Right lobe of liver (tissue), 6 donors: ENCODE measurements around the gene FOXJ3. TPM values are rescaled to one million over a fixed set of nuclear protein-coding genes. Genes with fewer than 3 reads are reported as not detected.

Source experiments
- ATAC-seq, 4 donors: fragments of 200-7000 bp; cut with Tn5 transposase; one replicate each; pipeline ENCODE4 v1.9.1; 2020; ENCODE audit warnings: mild to moderate bottlenecking in 4 of 4, moderate library complexity in 4 of 4
- DNase-seq, 3 donors: peaks; one replicate each; pipeline ENCODE4 v3.0.0-alpha.2; 2020
- H3K27ac ChIP-seq, 3 donors: fragments of 200-600 bp; one replicate each; pipeline ENCODE4 v1.8.0; 2022
- H3K27me3 ChIP-seq, 2 donors: fragments of 200-600 bp; one replicate each; pipeline ENCODE4 v1.8.0; 2022
- H3K36me3 ChIP-seq, 4 donors: fragments of 200-600 bp; sonication (generic) in 1 of 4; one replicate each; pipeline versions ENCODE4 v1.5.1 to v1.8.0; 2017 to 2022; ENCODE audit warnings: control low read depth in 1 of 4
- H3K4me1 ChIP-seq, 4 donors: fragments of 200-600 bp; sonication (generic) in 1 of 4; one replicate each; pipeline versions ENCODE4 v1.5.1 to v1.8.0; 2017 to 2022; ENCODE audit warnings: control low read depth in 1 of 4
- H3K4me3 ChIP-seq, 3 donors: fragments of 200-600 bp; one replicate each; pipeline ENCODE4 v1.8.0; 2022
- H3K9me3 ChIP-seq, 4 donors: fragments of 200-600 bp; sonication (generic) in 1 of 4; one replicate each; pipeline versions ENCODE4 v1.5.1 to v1.8.0; 2017 to 2022; ENCODE audit warnings: control low read depth in 1 of 4
- CTCF ChIP-seq, 4 donors: fragments of 200-600 bp in 3 of 4; fragments of 450-650 bp in 1 of 4; IDR thresholded peaks; one replicate each; pipeline versions ENCODE4 v1.5.1 to v1.8.0; 2016 to 2022; ENCODE audit warnings: antibody characterized with exemption in 4 of 4, mild to moderate bottlenecking in 2 of 4
- POLR2A ChIP-seq: fragments of 450-650 bp; IDR thresholded peaks from one replicate; pipeline ENCODE4 v1.6.1; 2017; ENCODE audit warnings: antibody characterized with exemption, mild to moderate bottlenecking
- WGBS: methylation state at CpG from one replicate; pipeline ENCODE4 v1.1.6; 2018; ENCODE audit warnings: low coverage, low lambda C conversion rate; ENCODE audit not compliant: insufficient coverage; ENCODE audit errors: missing lambda C conversion rate; 5-methylcytosine and 5-hydroxymethylcytosine counted together
- intact Hi-C, 2 donors: fragments of 100-400 bp; cut with DNase I; formaldehyde crosslinking; loops; one replicate each; pipeline versions ENCODE4 v1.11.2 to v1.14.1; 2022
- total RNA-seq, 6 experiments: library from RNA; depleted of rRNA in 2 of 6; stranded (reverse); fragments of >200 nt in 2 of 6; fragmentation: NEBNext Ultra II Directional in 3 of 6; extraction: Animal tissue kit (Norgen Biotek cat#: 25700) in 3 of 6; gene quantifications; one replicate each; pipeline versions ENCODE4 v1.1.0 to v1.2.4, GENCODE V29; 2016 to 2023
- donor health status: DM: no; HTN: yes; CAD: no.
- donor health status: DM: no; HTN: no; CAD: no.
- donor health status: DM: no; HTN: no; CAD: no.
- donor health status: DM: no; HTN: yes; CAD: no.
- donor health status: DM: no; HTN: yes; CAD: no.

The FOXJ3 gene
- total RNA-seq, 6 experiments from 2014 or later: 12.1 to 18.4 (median 14.5) TPM

DNA sequence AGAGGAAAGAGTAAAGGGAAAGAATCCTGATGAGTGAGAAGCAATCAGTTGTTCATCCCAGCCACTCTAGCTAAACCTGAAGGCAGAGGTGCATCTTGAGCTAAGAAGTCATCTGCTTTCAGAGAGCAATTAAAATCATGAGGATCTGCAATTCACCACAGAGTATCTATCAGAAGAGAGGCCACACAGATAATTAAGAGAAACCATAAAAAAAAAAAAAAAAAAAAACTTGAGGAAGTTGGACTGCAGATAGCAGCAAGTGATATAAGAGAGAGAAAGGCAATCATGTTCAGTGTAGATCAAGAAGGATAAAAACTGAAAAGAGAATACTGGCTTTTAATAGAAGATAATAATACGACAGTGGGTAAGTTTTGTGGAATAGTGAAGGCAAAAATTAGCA is 17.7 kb downstream of the FOXJ3 start:
- DNase-seq: no peak
- no peak for ATAC-seq
- H3K27ac ChIP-seq: no peak overlapping the region
- H3K36me3 ChIP-seq: no peaks in the 10 kb centered on the region
- TF ChIP-seq POLR2A (no peak), CTCF (IDR thresholded peaks at IDR 0.05) (no peak)
- H3K9me3 ChIP-seq: no peaks in the 10 kb centered on the region
- 63% methylated on average over 1 of the region's 1 CpG for WGBS
- intact Hi-C loops: no loop called here
- peaks cover 0 to 36% (median 17%) of the 10 kb centered on the region in 4 donors for H3K4me1 ChIP-seq
- H3K27me3 ChIP-seq: no peaks in the 10 kb centered on the region
- no peak overlapping the region for H3K4me3 ChIP-seq

GRCh38 chr1:42316292-42316691 is 18.7 kb downstream of the FOXJ3 start:
- DNase-seq (no peak), ATAC-seq (no peak)
- intact Hi-C loops: no loop called here
- no peaks in the 10 kb centered on the region for H3K36me3 ChIP-seq
- H3K4me3 ChIP-seq: no peak overlapping the region
- peaks cover 0 to 31% (median 14%) of the 10 kb centered on the region in 4 donors for H3K4me1 ChIP-seq
- H3K27me3 ChIP-seq: no peaks in the 10 kb centered on the region
- TF ChIP-seq POLR2A: no peak
- no peak for TF ChIP-seq CTCF (IDR thresholded peaks at IDR 0.05)
- WGBS: 75% methylated on average over 2 of the region's 2 CpGs
- H3K27ac ChIP-seq: no peak overlapping the region
- no peaks in the 10 kb centered on the region for H3K9me3 ChIP-seq

- no peaks in the 10 kb centered on the region for H3K36me3 ChIP-seq
- 23% methylated on average over 2 of the region's 2 CpGs for WGBS
- peak overlapping the region in 1 of 3 donors; percentile 0 for H3K27ac ChIP-seq
- no peak overlapping the region for H3K4me3 ChIP-seq
- no peaks in the 10 kb centered on the region for H3K27me3 ChIP-seq
- ATAC-seq: peak; percentile 52 to 81 (median 54)
- no peaks in the 10 kb centered on the region for H3K9me3 ChIP-seq
- no peak for TF ChIP-seq POLR2A
- TF ChIP-seq CTCF (IDR thresholded peaks at IDR 0.05): no peak
- intact Hi-C loops: no loop called here
- no peak for DNase-seq
- peaks cover 0 to 23% (median 11%) of the 10 kb centered on the region in 4 donors for H3K4me1 ChIP-seq
Observed at GRCh38 chr1:42315500-42315899, 19.5 kb downstream of the FOXJ3 start.

DNA sequence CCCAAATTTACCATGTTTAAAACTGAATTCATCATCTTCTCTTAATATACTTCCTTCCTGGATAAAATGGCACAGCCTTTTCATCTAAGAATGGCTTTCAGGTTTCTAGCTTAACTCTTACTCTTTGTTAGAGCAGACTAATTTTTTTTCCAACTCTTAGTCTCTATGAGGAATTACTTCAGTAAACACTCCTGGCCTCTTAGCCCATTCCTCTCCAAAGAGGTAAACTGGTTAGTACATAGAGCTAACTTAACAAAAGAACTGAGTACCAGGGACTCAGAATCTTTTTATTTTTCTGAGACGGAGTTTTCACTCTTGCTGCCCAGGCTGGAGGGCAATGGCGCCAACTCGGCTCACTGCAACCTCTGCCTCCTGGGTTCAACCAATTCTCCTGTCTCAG is 21.1 kb downstream of the FOXJ3 start:
- Histone ChIP-seq H3K9me3 (no peaks in the 10 kb centered on the region), H3K27ac (no peak overlapping the region), H3K36me3 (no peaks in the 10 kb centered on the region), H3K4me3 (no peak overlapping the region), H3K4me1 (peaks cover 0 to 17% (median 8%) of the 10 kb centered on the region in 4 donors), H3K27me3 (no peaks in the 10 kb centered on the region)
- TF ChIP-seq POLR2A: no peak
- TF ChIP-seq CTCF (IDR thresholded peaks at IDR 0.05): no peak
- no peak for DNase-seq
- whole genome bisulfite sequencing: 96% methylated on average over 3 of the region's 3 CpGs
- no peak for ATAC-seq
- intact Hi-C loops: no loop called here
